Measurements from ENCODE around the gene MMP10.

The MMP10 gene

DNA sequence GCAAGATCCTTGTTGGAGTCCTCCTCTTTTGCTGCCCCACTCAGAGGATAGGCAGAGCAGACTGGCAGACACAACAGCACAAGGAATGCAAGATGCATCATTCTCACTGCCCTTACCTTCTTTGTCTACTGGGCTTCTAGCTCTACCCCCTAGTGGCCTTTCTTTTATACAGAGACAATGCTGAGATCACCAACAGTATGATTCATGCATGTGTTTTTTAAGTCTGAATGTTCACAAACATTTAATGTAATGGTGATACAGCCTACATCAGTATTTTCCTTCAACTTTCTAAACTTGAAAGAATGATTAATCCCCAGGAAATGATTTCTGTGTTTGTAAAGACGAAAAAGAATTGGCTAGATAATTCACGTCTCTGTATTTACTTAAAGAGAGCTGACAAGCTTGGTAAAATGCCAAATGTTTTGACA lies at the start of gene MMP10:
Gene MMP10 (minus strand): TSS at position 138 of the 428 bp plus-strand sequence. CDS start 37 bp downstream, at position 101.
- DNase-seq (ENCODE audit: low read depth) = peak; percentile 32

DNA sequence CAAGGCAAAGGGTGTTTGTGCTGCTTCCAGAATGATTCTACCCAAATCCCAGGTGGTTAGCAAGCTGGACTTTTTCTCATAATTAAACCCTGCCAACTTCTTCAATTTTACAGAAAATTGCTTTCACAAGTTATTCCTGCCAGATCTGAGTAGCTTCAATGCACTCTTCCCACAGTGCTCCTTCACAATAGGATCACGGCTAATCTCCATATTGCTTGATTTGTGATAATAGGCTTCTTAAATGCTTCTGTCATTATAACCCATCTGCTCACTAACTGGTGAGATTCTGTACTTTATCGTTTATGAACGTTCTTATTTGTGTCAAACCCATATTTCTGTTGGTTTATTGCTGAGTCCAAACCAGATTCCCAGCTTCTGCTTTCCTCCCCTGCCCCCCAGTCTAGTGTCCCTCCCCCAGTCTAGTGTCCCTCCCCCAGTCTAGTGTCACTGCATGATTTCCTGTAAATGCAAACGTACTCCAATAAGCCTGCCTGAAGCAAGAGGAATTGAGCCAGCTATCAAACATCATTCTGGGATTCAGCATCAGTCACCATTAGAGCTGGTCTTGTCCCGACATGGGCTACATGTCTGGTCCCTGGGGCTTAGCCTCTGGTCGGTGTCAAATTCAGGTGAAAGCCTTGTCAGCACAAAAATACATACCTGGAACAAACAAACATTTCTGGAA lies 49.0 kb upstream of the MMP10 start:
- DNase-seq (ENCODE audit: low read depth) = no peak

DNA sequence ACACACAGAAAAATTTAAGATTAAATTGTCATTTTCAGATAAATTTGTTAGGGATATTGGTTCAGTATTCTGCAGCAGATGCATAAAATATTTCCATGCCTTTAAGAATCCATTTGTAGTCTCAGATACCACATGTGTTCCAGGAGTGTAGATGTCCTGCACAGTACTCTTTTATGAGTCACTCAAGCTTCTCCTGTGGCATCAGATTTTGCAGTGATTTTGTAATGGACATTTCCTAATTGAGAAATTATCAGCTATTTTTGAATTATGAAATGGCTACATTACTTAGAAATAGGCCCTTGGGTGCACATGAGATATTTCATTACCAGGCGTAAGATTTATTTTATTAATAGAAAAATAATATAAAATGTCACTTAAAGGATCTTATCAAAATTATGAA lies 44.1 kb upstream of the MMP10 start:
- no peak for DNase-seq (ENCODE audit: low read depth)

DNA sequence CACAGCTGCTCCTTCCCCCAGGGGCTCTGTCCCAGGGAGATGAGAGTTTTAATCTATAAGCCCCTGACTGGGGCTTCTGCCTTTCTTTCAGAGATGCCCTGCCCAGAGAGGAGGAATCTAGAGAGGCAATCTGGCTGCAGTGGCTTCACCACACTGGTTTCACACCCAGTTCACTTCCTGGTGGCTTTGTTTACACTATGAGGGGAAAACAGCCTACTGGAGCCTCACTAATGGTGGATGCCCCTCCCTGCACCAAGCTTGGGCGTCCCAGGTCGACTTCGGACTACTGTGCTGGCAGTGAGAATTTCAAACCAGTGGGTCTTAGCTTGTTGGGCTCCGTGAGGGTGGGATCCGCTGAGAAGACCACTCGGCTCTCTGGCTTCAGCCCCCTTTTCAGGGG lies 39.1 kb upstream of the MMP10 start:
- DNase-seq (ENCODE audit: low read depth) = no peak

DNA sequence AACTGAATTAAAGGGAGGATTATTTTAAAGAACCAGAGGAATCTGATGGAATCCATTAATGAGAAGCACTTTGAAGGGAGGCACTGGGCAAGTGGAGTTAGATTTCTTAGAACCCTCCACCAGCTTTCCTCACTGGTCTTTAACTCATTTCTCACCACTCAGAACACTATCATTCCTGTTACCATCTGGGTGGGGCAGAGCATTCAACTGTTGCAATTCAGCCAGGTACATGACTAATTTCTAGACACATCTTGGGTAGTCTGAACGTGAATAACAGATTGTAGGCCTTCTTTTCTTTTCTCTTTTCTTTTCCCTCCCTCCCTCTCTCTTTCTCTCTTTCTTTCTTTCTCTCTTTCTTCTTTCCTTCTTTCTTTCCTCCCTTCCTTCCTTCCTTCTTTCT lies 33.1 kb upstream of the MMP10 start:
- no peak for DNase-seq (ENCODE audit: low read depth)

DNA sequence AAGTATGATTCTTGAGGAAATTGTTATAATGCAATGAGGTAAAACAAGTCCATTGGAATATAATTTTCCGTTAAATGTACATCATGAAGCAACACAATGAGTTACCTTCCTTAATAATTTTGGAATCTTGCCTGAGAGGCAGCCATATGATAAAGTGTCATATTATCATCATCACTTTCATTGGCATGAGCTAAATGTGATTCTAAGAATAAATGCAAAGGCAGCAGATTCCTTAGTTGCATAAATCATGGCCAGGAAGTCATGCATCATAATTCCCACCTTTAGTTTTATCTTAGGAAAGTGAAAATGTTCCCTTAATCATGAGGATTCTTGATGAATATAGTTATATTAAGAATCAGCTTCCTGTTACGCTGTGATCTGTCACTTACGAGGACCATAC lies 31.8 kb upstream of the MMP10 start:
- DNase-seq (ENCODE audit: low read depth) = no peak

DNA sequence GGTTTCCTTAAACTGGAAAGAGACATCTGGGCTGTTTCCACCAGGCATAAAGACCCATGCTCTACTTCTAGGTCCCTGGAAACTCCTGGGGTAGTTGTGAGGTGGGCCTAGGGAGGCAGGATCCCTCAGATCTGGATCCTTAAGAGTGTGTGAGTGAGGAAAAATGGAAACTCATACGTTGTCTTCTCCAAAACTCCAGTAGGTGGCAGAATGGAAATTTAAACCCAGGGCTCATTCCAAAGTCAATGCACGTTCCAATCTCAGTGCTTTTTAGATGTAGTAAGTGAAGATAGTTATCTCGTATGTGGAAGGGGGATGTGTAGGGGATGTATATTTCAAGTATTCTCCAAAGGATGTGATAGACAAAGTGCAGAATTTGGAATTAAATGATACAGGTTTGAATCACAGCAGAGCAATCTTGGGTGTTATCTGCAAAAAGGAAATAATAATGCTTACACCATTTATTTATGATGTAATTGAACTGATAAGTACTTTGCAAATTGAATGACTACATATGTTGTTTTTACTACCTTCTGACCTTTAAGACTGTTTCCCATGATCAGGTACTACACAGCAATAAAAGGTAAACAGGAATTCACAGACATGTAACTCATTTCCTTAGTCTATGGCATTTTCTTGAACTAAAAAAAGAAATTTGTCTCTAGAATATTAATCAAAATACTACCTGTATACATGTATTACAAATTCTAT lies 30.7 kb upstream of the MMP10 start:
- DNase-seq (ENCODE audit: low read depth) = peak; percentile 6

DNA sequence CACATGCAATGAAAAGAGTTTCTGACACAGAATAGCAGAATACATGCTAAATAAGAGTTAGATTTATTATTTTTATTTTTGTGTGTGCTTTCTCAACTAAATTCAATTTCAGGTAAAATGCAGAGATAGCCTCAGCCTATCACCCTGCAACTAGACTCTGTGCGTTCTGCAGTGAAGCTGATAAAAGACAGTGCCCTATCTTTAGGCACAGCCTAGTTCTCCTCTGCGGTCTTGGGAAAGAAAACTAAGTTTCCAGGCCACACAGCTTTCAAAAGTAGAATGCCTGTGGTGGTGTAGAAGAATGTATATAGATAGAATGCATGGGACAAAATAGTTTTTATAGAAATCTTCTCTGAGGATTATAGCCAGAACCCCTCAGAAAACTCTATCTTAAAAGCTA lies 29.5 kb upstream of the MMP10 start:
- no peak for DNase-seq (ENCODE audit: low read depth)

DNA sequence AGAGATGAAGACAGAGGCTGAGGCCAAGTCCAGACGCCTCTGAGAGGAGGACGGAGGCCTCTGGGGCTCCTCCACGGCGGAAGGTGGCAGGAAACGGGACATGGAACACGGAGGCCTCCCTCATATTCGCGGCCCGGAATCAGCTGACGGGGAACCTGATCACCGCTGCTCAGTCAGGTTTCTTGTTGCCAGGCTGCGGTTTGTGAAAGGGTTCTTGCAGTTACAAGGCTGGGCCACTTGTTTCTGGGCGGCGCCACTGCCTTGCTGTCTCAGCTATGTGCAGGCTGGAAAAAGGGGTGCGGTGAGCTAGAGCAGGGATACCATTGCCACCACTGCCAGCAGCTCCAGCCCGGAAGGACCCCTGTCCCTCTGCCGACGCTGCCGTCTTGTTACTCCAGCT lies 27.5 kb upstream of the MMP10 start:
- DNase-seq (ENCODE audit: low read depth) = peak; percentile 2

DNA sequence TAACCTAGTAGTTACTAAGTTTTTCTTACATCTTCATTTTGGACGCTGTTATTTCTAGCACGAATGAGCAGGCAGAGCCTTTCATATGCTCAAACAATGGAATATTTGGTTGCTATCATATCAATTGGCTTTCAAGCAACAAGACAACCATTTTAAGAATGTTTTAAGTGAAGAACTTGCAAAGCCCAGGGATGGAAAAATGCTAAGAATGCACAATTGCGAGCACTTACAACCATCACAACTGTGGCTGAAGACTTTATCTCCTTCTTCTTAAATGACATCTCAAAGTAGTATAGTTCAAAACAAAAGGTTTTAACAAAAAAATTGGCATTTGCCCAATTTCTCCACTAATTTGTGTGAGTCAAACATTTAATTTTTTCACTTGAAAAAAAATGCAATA lies 25.9 kb upstream of the MMP10 start:
- no peak for DNase-seq (ENCODE audit: low read depth)

DNA sequence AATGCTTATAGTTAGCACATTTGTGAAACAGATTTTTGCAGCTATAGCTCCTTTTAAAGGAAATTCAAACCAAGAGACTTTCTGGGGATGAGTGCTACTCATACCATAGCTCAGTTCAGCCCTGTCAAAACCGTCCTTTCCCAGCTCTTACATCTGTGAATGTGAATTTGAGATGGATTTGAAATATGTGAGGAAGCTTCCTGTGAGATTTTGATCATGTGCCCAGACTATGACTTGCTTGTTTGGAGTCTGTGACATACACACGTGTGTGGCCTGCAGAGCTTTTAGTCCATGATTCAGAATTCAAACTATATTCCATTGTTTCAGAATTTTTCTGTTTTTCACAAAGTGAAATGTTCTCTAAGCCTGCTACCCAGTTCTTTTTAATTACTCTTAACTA lies 21.9 kb upstream of the MMP10 start:
- peak; percentile 51 for DNase-seq (ENCODE audit: low read depth)

DNA sequence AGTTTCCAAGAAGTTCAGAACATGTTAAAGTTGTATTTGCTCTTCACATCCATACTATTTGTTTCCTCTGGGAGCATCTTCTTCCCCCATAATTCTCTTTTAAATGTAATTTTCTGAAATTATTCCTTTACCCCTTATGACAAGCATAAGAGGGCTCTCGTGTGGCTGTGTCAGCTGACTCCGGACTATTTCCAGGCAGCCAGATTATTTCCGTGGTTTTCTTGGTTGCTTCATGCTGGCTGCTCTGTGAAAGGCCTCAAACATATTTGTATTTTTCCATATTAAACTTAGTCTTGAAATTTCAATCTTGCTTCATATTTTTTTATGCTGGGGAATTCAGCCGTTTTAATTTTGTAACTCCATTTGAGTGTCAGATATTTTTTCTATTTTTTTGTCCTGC lies 20.3 kb upstream of the MMP10 start:
- no peak for DNase-seq (ENCODE audit: low read depth)

DNA sequence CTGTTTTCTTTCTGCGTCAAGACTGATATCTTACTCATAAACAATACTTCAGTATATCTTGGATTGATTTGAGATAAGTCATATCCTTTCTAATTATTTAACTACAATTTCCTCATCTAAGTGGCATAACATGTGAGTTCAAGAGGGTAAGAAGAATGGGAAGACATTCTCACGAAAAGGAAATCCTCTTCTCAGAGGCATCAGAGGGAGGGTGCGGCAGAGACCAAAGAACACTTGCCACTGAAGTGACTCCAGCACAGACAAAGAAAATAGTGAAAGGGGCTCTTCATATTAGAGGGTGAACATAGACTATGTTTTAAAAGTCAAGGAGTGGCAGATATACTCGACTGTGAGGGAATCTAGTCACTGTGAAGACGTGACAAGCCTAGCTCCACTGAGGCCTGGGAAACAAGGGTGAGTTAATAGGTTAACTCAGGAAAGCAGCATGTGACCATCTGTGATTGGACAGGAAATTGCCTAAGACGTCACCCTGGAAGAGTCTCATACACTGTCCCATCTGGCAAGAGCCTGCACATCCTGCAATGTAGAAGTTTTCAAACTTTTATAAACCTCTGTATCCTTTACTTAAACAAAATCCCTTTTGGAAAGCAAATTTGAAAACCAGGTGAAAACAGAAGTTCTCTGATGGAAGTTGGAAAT lies 19.4 kb upstream of the MMP10 start:
- DNase-seq (ENCODE audit: low read depth) = no peak

DNA sequence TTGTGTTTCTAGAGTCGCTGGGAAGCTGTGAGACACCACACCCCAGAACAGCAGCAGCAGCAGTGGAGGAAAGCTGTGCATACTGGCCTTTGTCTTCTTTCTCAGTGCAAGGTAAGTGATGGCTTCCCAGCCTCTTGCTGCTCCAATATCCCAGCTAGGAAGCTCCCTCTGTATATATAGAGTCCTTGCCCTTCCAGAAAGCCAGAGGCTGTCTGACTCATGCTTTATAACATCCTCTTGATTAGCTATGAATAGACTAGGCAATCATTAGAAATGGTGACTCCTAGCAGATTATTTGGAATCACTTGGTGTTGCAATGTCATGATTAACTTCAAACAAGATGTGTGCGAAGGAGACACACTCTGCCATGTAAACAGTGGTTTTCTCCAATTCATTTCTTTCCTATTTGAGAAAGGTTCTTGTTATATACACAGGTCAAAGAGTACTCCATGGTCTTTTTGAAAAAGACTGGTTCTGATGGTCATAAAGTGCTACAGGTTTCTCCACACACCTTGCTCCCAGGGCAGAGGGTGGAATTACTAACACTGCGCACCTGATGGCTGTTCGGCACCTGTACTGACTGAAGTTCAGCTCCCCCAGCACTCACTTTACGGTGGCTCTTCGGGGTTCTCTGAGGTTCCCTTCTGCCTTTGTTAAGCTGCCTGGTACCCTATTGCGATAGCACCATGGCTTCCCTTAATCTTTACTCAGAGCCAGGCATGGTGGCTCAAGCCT lies 17.8 kb upstream of the MMP10 start, which contains the start of gene MMP1:
Gene MMP1 (minus strand): TSS at position 149 of the 735 bp plus-strand sequence. CDS start 68 bp downstream, at position 81.
- DNase-seq (ENCODE audit: low read depth) = no peak

DNA sequence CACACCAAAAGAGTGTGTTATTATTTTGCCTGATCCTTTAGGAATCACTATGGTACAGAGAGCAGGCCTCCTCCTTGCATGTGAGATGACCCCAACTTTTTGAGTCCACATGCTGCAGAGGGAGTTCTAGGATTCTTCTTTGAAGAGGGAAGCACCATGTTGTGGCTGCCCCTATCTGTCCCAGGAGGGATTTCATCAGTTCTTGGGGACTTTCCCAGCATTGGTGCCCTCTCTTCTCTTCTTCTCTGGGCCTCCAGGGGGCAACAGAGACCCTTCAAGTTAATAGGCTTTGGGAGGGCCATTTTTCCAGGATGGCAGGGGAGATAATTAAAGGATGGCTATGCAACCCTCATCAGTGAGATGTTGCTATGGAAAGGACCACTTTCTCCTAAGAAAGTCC lies 14.0 kb upstream of the MMP10 start:
- DNase-seq (ENCODE audit: low read depth) = no peak

DNA sequence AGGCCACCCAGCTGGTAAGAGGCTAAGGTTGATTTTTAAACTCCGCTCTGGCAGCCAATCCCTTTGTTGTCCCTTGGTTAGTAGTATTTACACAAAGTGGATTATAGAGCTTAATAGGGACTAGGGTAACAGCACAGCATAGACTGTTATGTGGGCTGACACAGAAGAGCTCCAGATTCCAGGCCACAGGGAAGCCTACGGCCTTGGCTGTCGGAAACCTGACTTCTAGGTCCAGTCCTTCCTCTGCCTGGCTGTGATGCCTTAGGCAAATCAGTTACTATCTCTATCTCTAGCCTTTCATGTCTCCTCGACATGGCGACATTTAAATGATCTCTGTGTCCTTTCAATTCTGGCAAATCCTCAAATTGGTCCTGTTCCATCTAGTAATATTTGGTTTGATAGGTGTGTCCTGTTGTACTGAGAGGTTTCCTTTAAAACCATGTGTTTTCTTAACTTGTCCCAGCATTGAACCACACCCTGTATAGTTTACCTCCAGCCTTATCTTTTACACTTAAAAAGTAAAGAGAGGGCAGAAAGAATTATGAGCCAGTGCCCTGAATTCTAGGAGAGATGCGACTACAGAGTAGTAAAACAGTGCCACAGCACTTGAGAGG lies 13.4 kb upstream of the MMP10 start:
- DNase-seq (ENCODE audit: low read depth) = no peak

DNA sequence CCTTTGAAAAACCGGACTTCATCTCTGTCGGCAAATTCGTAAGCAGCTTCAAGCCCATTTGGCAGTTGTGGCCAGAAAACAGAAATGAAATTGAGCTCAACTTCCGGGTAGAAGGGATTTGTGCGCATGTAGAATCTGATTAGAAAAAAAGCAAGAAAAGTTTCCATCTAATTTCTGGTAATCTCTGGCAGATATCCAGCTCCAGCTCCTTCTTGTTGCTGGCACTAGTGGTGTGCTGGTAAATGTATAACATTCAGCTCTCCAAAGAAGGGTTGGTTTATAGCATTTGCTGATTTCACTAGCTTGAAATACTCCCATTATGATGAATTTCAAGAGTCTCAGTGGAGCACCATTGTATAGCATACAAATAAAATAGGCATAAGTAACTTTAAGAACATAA lies 12.2 kb upstream of the MMP10 start:
- no peak for DNase-seq (ENCODE audit: low read depth)

DNA sequence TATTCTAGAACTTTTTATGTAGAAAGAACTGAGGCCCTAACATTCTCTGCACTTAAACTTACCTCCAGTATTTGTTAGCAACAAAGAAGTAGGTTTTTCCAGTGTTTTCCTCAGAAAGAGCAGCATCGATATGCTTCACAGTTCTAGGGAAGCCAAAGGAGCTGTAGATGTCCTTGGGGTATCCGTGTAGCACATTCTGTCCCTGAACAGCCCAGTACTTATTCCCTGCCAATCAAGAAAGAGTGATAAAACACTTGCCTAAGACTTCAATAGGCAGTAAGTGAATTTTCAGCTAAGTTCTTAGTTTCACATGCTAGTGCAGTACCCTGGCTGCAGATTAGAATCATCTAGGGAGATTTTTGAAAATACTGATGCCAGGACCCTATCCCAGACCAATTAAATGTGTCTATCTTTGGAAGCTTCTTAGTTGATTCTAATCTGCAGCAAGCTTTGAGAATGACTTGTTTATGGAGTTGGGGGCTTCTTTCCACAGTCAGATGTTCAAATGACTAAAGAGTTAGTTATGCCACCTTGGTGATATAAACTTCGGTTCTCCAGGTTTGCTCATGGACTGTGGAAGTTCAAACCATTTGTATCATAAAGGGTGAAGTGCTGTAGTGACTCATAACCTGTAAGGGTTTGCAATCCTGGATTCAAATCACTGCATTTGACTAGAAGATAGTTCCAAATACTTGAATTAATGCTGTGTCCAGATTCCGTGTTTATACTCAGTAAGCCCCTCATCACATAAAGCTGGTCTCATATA lies 11.0 kb upstream of the MMP10 start:
- no peak for DNase-seq (ENCODE audit: low read depth)

DNA sequence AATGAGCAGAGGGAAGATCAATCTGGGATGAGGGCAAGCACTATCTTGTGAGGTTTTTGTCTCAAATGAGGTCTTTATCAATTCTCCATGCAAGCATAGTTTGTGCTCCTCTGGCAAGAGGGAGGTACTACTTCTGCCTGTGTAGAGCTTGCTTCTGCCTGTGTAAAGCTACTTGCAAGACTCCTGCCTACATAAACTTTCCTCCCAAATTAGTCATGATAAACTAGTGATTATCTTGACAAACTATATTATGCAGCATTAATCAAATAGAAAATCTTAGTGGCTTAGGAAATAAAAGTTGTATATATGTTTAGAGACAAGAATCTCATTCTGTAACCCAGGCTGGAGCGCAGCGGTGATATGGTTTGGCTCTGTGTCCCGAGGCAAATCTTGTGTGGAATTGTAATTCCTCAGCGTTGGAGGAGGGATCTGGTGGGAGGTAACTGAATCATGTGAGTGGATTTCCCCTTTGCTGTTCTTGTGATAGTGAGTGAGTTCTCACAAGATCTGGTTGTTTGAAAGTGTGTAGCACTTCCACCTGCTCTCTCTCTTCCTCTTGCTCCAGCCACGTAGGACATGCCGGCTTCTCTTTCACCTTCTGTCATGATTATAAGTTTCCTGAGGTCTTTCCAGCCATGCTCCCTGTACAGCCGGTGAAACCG lies 8.0 kb upstream of the MMP10 start:
- no peak for DNase-seq (ENCODE audit: low read depth)

DNA sequence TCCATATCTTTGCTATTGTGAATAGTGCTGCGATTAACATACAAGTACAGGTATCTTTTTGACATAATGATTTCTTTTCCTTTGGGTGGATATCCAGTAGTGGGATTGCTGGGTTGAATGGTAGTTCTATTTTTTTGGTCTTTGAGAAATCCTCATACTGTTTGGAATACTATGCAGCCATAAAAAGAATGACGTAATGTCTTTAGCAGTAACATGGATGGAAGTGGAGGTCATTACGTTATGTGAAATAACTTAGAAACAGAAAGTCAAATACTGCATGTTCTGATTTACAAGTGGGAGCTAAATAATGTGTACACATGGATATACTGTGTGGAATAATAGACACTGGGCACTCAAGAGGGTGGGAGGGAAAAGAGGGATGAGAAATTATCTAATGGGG lies 4.0 kb upstream of the MMP10 start:
- no peak for DNase-seq (ENCODE audit: low read depth)

DNA sequence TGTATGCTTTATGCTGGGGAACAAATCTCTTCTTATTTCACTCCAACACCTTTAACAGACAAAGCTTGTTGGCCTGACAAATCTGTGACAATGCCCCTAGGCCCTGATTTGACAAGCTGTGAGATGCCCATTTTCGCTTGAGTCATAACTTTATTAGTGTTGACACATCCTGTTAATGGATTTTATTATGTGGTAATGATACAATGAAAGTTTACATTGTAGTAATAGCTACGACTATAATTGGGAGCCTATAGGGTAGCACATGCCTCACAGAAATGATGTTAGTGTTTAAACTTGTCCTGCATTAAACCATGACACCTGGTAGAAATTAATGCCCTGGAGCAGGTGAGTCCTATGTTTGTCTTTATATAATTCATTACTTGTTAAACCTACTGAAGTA lies 3.3 kb upstream of the MMP10 start:
- no peak for DNase-seq (ENCODE audit: low read depth)

All from fibroblast of the conjunctiva (primary cell).